ENCODE measurements around the gene APP.

APP gene

DNA sequence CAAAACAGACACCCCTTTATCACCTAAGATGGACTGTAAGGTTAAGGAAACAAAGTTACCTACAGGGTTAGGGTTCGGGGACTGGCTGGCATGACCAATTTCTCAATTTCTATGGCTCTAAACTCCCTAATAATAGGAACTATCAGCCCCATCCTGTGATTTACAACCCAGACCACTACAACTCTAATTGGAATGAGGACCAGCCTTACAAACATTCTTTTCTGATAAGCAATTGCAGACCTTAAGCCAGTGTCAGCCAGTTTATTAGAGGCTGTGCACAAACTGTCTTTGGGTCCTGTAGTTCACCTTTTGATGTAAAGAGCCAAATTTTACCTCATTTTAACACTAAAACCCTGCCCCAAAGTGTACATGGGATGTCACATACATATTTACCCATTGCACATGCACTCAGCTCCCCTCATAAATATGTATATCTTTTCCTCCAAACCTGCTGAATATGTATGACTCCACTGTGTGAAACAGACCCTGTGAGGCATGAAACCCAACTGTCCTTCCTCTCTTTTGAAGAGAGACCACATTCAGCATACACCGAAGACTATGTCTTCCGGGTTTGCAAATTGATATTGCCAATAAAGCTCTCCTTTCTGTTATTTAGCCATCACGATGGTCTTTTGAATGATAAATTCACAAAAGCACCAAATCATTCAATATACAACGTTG lies 7.3 kb upstream of the APP start:
- no peak for DNase-seq (ENCODE audit: extremely low read depth, low read depth)
- TF ChIP-seq CTCF (IDR thresholded peaks at IDR 0.05; ENCODE audit: low read depth, low read length, missing control alignments) = no peak
- no peak overlapping the region for H3K4me3 ChIP-seq (replicated peaks; ENCODE audit: low read depth, low read length)

DNA sequence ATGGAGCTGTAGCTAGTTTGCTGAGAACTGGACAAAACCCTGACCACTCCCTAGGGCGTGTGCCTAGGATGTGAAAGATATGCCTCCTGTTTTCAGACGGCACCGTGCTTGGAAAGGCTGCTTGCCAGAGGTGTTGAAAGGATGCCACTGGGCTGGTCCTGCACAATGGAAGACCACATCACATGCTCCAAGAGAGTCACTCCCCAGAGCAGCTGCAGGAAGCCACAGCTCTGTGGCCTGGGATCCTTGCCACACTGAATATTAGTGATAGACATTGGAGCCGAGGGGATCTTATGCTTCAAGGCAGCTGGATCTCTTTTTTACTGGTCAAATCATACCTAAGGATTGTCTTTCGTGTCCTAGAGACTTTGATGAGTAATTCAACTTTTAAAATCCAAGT lies 6.6 kb upstream of the APP start:
- no peak for DNase-seq (ENCODE audit: extremely low read depth, low read depth)
- H3K4me3 ChIP-seq (replicated peaks; ENCODE audit: low read depth, low read length) = no peak overlapping the region
- TF ChIP-seq CTCF (IDR thresholded peaks at IDR 0.05; ENCODE audit: low read depth, low read length, missing control alignments) = no peak

- H3K4me3 ChIP-seq (replicated peaks; ENCODE audit: low read depth, low read length) = peak overlapping the region; percentile 96
Observed at GRCh38 chr21:26171258-26172100, 909 bp upstream of the APP start.

GRCh38 chr21:26169611-26170470 lies 729 bp downstream of the APP start:
- DNase-seq (ENCODE audit: extremely low read depth, low read depth) = no peak
- H3K4me3 ChIP-seq (replicated peaks; ENCODE audit: low read depth, low read length) = peak overlapping the region; percentile 96
- no peak for TF ChIP-seq CTCF (IDR thresholded peaks at IDR 0.05; ENCODE audit: low read depth, low read length, missing control alignments)

More at GRCh38 chr21:26171258-26172100, 909 bp upstream of the APP start:
- DNase-seq (ENCODE audit: extremely low read depth, low read depth) = no peak
- no peak for TF ChIP-seq CTCF (IDR thresholded peaks at IDR 0.05; ENCODE audit: low read depth, low read length, missing control alignments)

GRCh38 chr21:26169061-26169610 lies 1.4 kb downstream of the APP start:
- TF ChIP-seq CTCF (IDR thresholded peaks at IDR 0.05; ENCODE audit: low read depth, low read length, missing control alignments) = peak; percentile 17
- peak overlapping the region; percentile 96 for H3K4me3 ChIP-seq (replicated peaks; ENCODE audit: low read depth, low read length)
- DNase-seq (ENCODE audit: extremely low read depth, low read depth) = no peak

DNA sequence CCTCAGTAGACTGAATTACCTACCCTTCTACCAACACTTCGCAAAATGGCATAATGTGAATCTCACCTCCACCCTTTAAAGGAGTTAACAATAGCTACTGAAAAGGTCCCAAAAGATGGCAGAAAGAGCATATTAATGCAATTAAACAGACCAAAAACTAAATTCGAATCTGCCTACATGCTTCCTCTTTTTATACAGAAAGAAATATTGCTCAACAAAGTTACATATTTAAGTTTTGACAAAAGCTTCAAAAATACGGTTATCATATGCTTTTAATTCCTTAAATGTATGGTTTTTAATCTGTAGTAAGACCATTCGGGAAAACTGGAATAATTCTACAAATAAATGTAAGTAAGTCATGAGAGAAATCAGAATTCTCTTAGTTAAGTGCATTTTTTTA lies 2.2 kb downstream of the APP start:
- DNase-seq (ENCODE audit: extremely low read depth, low read depth) = no peak
- peak overlapping the region; percentile 96 for H3K4me3 ChIP-seq (replicated peaks; ENCODE audit: low read depth, low read length)
- no peak for TF ChIP-seq CTCF (IDR thresholded peaks at IDR 0.05; ENCODE audit: low read depth, low read length, missing control alignments)
